ENCODE data around the gene SPAG9.
"Not testable (repeated sequence)": the region's sequence is repeated elsewhere in the genome, so short reads cannot be mapped to it uniquely, and the experiment has no call there.

The SPAG9 gene

GRCh38 chr17:50944902-50945720 lies 175.6 kb downstream of the SPAG9 start:
- 0 out of 2 replicates have a peak, but pooled peaks cover 3% of the 10 kb centered on the region for H3K79me2 ChIP-seq (ENCODE audit: control insufficient read depth, low read length)
- peak overlapping the region; percentile 95 for H3K4me3 ChIP-seq (ENCODE audit: low read length)
- no peaks in the 10 kb centered on the region for H3K9me3 ChIP-seq (ENCODE audit: control insufficient read depth, insufficient read depth, low read length)
- peak overlapping the region; percentile 59; the same call in 1 of the 2 replicates for H3K27ac ChIP-seq (ENCODE audit: low read depth, low read length)
- H3K9me2 ChIP-seq (replicated peaks; ENCODE audit: control insufficient read depth, low read length) = no peaks in the 10 kb centered on the region
- no peak for TF ChIP-seq CTCF (IDR thresholded peaks at IDR 0.05; ENCODE audit: low read depth, low read length, poor library complexity, severe bottlenecking)
- no peak for TF ChIP-seq EZH2phosphoT487 (IDR thresholded peaks at IDR 0.05; ENCODE audit: borderline replicate concordance, low read length)
- H3K36me3 ChIP-seq (ENCODE audit: control insufficient read depth, low read length) = no peaks in the 10 kb centered on the region
- no peaks in the 10 kb centered on the region for H3K27me3 ChIP-seq (ENCODE audit: control insufficient read depth, low read length)
- no peaks in the 10 kb centered on the region; the same call in 1 of the 2 replicates for H3F3A ChIP-seq (ENCODE audit: control insufficient read depth, insufficient read depth)
- H3K4me2 ChIP-seq (ENCODE audit: low read length) = peak overlapping the region; percentile 97
- H3K4me1 ChIP-seq (ENCODE audit: control insufficient read depth, low read length) = peaks cover 25% of the 10 kb centered on the region
- H4K20me1 ChIP-seq (ENCODE audit: control insufficient read depth, insufficient read depth, low read depth, low read length) = no peaks in the 10 kb centered on the region

GRCh38 chr17:50944054-50944901 lies 176.4 kb downstream of the SPAG9 start:
- Histone ChIP-seq H3K4me1 (ENCODE audit: control insufficient read depth, low read length) (peaks cover 23% of the 10 kb centered on the region), H3K9me3 (ENCODE audit: control insufficient read depth, insufficient read depth, low read length) (no peaks in the 10 kb centered on the region), H3K27ac (ENCODE audit: low read depth, low read length) (peak overlapping the region; percentile 59), H4K20me1 (ENCODE audit: control insufficient read depth, insufficient read depth, low read depth, low read length) (no peaks in the 10 kb centered on the region), H3K4me3 (ENCODE audit: low read length) (peak overlapping the region; percentile 95), H3F3A (ENCODE audit: control insufficient read depth, insufficient read depth) (no peaks in the 10 kb centered on the region; the same call in 1 of the 2 replicates), H3K79me2 (ENCODE audit: control insufficient read depth, low read length) (0 out of 2 replicates have a peak, but pooled peaks cover 3% of the 10 kb centered on the region), H3K9me2 (replicated peaks; ENCODE audit: control insufficient read depth, low read length) (no peaks in the 10 kb centered on the region), H3K36me3 (ENCODE audit: control insufficient read depth, low read length) (no peaks in the 10 kb centered on the region), H3K4me2 (ENCODE audit: low read length) (peak overlapping the region; percentile 97), H3K27me3 (ENCODE audit: control insufficient read depth, low read length) (no peaks in the 10 kb centered on the region)
- TF ChIP-seq CTCF (IDR thresholded peaks at IDR 0.05; ENCODE audit: low read depth, low read length, poor library complexity, severe bottlenecking) (no peak), EZH2phosphoT487 (IDR thresholded peaks at IDR 0.05; ENCODE audit: borderline replicate concordance, low read length) (no peak)

GRCh38 chr17:50943575-50943933 lies 177.1 kb downstream of the SPAG9 start:
- Histone ChIP-seq H3K9me3 (ENCODE audit: control insufficient read depth, insufficient read depth, low read length) (no peaks in the 10 kb centered on the region), H3K27ac (ENCODE audit: low read depth, low read length) (peak overlapping the region; percentile 59), H3K36me3 (ENCODE audit: control insufficient read depth, low read length) (no peaks in the 10 kb centered on the region), H3K27me3 (ENCODE audit: control insufficient read depth, low read length) (no peaks in the 10 kb centered on the region), H3K9me2 (replicated peaks; ENCODE audit: control insufficient read depth, low read length) (no peaks in the 10 kb centered on the region), H3K4me3 (ENCODE audit: low read length) (peak overlapping the region; percentile 95), H3F3A (ENCODE audit: control insufficient read depth, insufficient read depth) (no peaks in the 10 kb centered on the region; the same call in 1 of the 2 replicates), H4K20me1 (ENCODE audit: control insufficient read depth, insufficient read depth, low read depth, low read length) (no peaks in the 10 kb centered on the region), H3K79me2 (ENCODE audit: control insufficient read depth, low read length) (0 out of 2 replicates have a peak, but pooled peaks cover 3% of the 10 kb centered on the region), H3K4me1 (ENCODE audit: control insufficient read depth, low read length) (peaks cover 23% of the 10 kb centered on the region), H3K4me2 (ENCODE audit: low read length) (peak overlapping the region; percentile 97)
- no peak for TF ChIP-seq CTCF (IDR thresholded peaks at IDR 0.05; ENCODE audit: low read depth, low read length, poor library complexity, severe bottlenecking)
- no peak for TF ChIP-seq EZH2phosphoT487 (IDR thresholded peaks at IDR 0.05; ENCODE audit: borderline replicate concordance, low read length)

- H3K4me1 ChIP-seq (ENCODE audit: control insufficient read depth, low read length) = peaks cover 23% of the 10 kb centered on the region
- H3K4me2 ChIP-seq (ENCODE audit: low read length); H3K9me2 ChIP-seq (replicated peaks; ENCODE audit: control insufficient read depth, low read length); H3K27me3 ChIP-seq (ENCODE audit: control insufficient read depth, low read length); H3K36me3 ChIP-seq (ENCODE audit: control insufficient read depth, low read length); H4K20me1 ChIP-seq (ENCODE audit: control insufficient read depth, insufficient read depth, low read depth, low read length); H3K4me3 ChIP-seq (ENCODE audit: low read length); H3K79me2 ChIP-seq (ENCODE audit: control insufficient read depth, low read length); H3K27ac ChIP-seq (ENCODE audit: low read depth, low read length); H3F3A ChIP-seq (ENCODE audit: control insufficient read depth, insufficient read depth); H3K9me3 ChIP-seq (ENCODE audit: control insufficient read depth, insufficient read depth, low read length): not testable (repeated sequence)
These were observed 179.0 kb downstream of the SPAG9 start for GRCh38 chr17:50941676-50942048.
